Motor neuron (in vitro differentiated cells): ENCODE results near the gene SIL1. TPM values are rescaled to one million over a fixed set of nuclear protein-coding genes. Genes with fewer than 3 reads are reported as not detected.
"Not testable (repeated sequence)": the region's sequence is repeated elsewhere in the genome, so short reads cannot be mapped to it uniquely, and the experiment has no call there.

ENCODE experiments used
- ATAC-seq, 8 experiments: fragments of 200-7000 bp; cut with Tn5 transposase; replicated peaks in 6 of 8; 2 replicates each; pipeline ENCODE4 v1.8.0; 2021; ENCODE audit warnings: mild to moderate bottlenecking in 8 of 8, moderate library complexity in 8 of 8
- H3K27ac ChIP-seq, 2 donors: fragments of 250-450 bp; sonication (Bioruptor Pico); 2 replicates each; pipeline ENCODE4 v1.9.0; 2021; ENCODE audit warnings: antibody characterized with exemption in 2 of 2, mild to moderate bottlenecking in 2 of 2, moderate library complexity in 1 of 2
- H3K4me1 ChIP-seq, 2 donors: fragments of 250-450 bp; sonication (Bioruptor Pico); replicated peaks in 1 of 2; 2 replicates each; pipeline ENCODE4 v1.6.1; 2021; ENCODE audit warnings: antibody characterized with exemption in 2 of 2, mild to moderate bottlenecking in 2 of 2, moderate library complexity in 1 of 2
- H3K4me3 ChIP-seq, 5 donors: fragments of 250-450 bp; sonication (Bioruptor Pico); 2 replicates each; pipeline ENCODE4 v1.9.0; 2021; ENCODE audit warnings: antibody characterized with exemption in 5 of 5, mild to moderate bottlenecking in 5 of 5, moderate library complexity in 4 of 5
- WGBS, 10 experiments: fragments of 450-650 bp; shearing (Covaris generic); methylation state at CpG; one replicate each; pipeline ENCODE4 v1.0.0; 2022; 5-methylcytosine and 5-hydroxymethylcytosine counted together
- in situ Hi-C, 9 experiments: fragments of 400-800 bp; cut with MboI; loops; one replicate each; pipeline ENCODE4 v1.15.0; 2021; ENCODE audit warnings: low sequenced_read_pairs in 9 of 9, low pct_unique_long_range_greater_than_20kb in 2 of 9; ENCODE audit not compliant: unreplicated experiment in 9 of 9
- total RNA-seq, 8 experiments: library from RNA; unstranded; fragments of 300-600 nt; gene quantifications; 2 replicates each; pipeline versions ENCODE4 v1.2.3 to v1.2.4, GENCODE V29; 2022

Gene SIL1
- total RNA-seq, 8 experiments from 2014 or later: 16.4 to 196 (median 54.6) TPM

DNA sequence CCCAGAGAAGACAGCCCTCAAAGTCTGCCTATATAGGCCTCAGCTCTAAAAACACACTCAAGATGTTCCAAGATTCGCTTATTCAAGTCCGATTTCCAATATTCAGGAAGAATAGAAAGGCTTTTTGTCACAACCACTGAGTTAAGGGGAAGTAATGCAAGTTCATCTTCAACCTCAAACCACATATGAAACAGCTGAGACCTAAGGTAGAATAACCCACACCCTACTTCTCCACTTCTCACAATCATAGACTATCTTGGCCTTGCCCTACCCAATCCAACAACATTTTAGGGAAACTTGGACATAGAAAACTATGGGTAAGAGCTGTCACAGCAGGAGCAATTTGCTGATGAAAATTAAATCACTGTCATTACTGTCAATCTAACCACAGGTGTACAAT lies 171.0 kb downstream of the SIL1 start:
- Histone ChIP-seq H3K27ac (no peak overlapping the region), H3K4me3 (no peak overlapping the region), H3K4me1 (peaks cover 5% of the 10 kb centered on the region in 2 donors)
- in situ Hi-C loops: no loop called here
- no peak for ATAC-seq
- 80 to 100% (median 94%) methylated on average over 2 of the region's 2 CpGs; no CpG with 5 or more reads in 4 of the 10 experiments for WGBS, 10 experiments

DNA sequence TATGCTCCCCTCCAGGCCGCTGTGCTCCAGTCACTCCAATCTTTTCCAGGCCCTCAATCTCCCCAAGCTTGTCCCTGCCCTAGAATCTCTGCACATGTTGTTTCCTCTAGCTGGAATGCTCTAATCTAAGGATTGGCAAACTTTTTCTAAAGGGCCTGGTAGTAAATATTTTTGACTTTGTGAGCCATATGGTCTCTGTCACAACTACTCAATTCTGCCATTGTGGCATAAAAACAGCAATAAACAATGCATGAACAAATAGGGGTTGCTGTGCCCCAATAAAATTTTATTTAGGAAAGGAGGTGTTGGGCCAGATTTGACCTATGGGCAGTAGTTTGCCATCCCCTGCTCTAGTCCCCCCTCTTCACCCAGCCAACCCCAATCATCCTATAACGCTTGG lies 172.5 kb downstream of the SIL1 start:
- Histone ChIP-seq H3K4me3 (no peak overlapping the region), H3K4me1 (peaks cover 10% of the 10 kb centered on the region in 2 donors), H3K27ac (no peak overlapping the region)
- 50 to 100% (median 100%) methylated on average over 1 to 2 of the region's 2 CpGs; no CpG with 5 or more reads in 2 of the 10 experiments for WGBS, 10 experiments
- ATAC-seq: no peak
- in situ Hi-C loops: no loop called here

GRCh38 chr5:139023286-139023685 lies 174.9 kb downstream of the SIL1 start:
- 94 to 100% (median 100%) methylated on average over 1 to 5 of the region's 8 CpGs; no CpG with 5 or more reads in 6 of the 10 experiments for WGBS, 10 experiments
- H3K27ac ChIP-seq: no peak overlapping the region
- in situ Hi-C loops: no loop called here
- H3K4me3 ChIP-seq: no peak overlapping the region
- H3K4me1 ChIP-seq: peaks cover 10% of the 10 kb centered on the region in 2 donors
- ATAC-seq: no peak

- no peak overlapping the region for H3K27ac ChIP-seq
- 80 to 100% (median 100%) methylated on average over 1 of the region's 1 CpG; no CpG with 5 or more reads in 4 of the 10 experiments for WGBS, 10 experiments
- peaks cover 10% of the 10 kb centered on the region in 2 donors for H3K4me1 ChIP-seq
- in situ Hi-C loops: no loop called here
- no peak for ATAC-seq
- H3K4me3 ChIP-seq: no peak overlapping the region
Measured at GRCh38 chr5:139022528-139022927, 175.6 kb downstream of the SIL1 start.

GRCh38 chr5:139021346-139021745 lies 176.8 kb downstream of the SIL1 start:
- 80 to 100% (median 97%) methylated on average over 1 to 3 of the region's 3 CpGs; no CpG with 5 or more reads in 2 of the 10 experiments for WGBS, 10 experiments
- Histone ChIP-seq H3K4me3 (no peak overlapping the region), H3K27ac (no peak overlapping the region), H3K4me1 (peaks cover 10% of the 10 kb centered on the region in 2 donors)
- no peak for ATAC-seq
- in situ Hi-C loops: no loop called here

DNA sequence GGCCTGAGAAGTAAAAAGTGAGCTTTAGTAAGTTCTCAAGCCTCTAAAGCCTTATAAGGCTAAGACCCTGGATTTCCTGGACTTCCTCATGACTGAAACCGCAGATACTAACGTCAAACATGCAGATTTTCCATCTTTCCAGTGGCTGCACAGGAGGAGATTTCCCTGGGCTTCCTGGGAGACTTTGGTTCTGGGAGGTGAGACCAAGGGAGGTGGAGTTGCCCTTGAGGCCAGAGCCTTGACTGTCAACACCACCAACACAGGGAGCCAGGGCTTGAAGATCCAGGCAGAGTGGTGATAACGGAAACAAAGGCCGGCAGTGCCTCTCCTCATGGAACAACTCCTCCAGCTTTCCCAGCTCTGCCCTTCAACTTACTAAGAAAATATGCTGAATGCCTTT lies 178.3 kb downstream of the SIL1 start:
- WGBS, 10 experiments: 84 to 100% (median 93%) methylated on average over 2 to 4 of the region's 4 CpGs; no CpG with 5 or more reads in 4 of the 10 experiments
- Histone ChIP-seq H3K4me3 (no peak overlapping the region), H3K27ac (no peak overlapping the region), H3K4me1 (peaks cover 10% of the 10 kb centered on the region in 2 donors)
- ATAC-seq: no peak
- in situ Hi-C loops: no loop called here

GRCh38 chr5:139019211-139019610 lies 179.0 kb downstream of the SIL1 start:
- in situ Hi-C loops: no loop called here
- no peak for ATAC-seq
- WGBS, 10 experiments: 80 to 100% (median 97%) methylated on average over 1 to 3 of the region's 3 CpGs; no CpG with 5 or more reads in 3 of the 10 experiments
- Histone ChIP-seq H3K27ac (no peak overlapping the region), H3K4me1 (peaks cover 10% of the 10 kb centered on the region in 2 donors), H3K4me3 (no peak overlapping the region)

DNA sequence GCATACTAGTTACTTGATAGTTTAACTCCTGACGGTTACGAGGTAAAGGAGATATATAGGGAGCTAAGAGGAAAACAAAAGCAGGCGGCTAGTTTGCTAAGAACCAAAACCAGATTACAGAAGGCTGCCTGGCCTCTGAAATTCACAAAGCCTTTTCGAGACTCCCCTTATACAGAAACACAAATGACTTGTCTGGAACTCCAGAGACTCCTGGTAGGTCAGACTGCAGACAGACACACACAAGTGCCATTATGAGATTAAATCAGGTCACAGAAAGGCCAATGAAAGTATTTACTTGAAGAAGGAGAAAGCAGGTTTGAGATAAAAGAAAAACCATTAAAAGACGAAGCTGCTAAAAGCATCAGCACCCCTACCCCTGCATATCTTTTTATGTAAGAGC lies 180.5 kb downstream of the SIL1 start:
- H3K4me3 ChIP-seq: no peak overlapping the region
- ATAC-seq: no peak
- H3K4me1 ChIP-seq: peaks cover 10 to 18% of the 10 kb centered on the region in 2 donors
- in situ Hi-C loops: no loop called here
- H3K27ac ChIP-seq: no peak overlapping the region
- WGBS, 10 experiments: 60 to 100% (median 87%) methylated on average over 1 to 5 of the region's 5 CpGs

DNA sequence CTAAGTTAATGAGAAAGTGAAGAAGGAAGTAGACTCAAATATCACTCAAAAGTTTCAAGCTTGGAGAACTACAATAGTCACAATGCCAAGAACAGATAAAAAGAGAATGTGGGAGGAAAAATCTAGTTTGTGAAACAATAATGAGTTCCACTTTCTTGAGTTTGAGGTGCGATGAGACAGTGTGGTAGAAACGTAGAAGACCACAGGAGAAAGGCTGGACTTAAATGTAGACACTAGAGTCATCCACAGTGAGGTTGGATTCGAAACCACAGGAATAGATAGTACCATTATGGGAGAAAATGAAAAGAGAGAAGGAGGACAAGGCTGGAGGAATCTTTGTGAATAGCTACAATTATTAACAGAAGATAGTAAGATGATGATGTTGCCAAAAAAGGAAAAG lies 182.0 kb downstream of the SIL1 start:
- no peak for ATAC-seq
- H3K27ac ChIP-seq: no peak overlapping the region
- in situ Hi-C loops: no loop called here
- 68 to 100% (median 95%) methylated on average over 2 to 3 of the region's 3 CpGs for WGBS, 10 experiments
- H3K4me3 ChIP-seq: no peak overlapping the region
- H3K4me1 ChIP-seq: peaks cover 3 to 13% of the 10 kb centered on the region in 2 donors

DNA sequence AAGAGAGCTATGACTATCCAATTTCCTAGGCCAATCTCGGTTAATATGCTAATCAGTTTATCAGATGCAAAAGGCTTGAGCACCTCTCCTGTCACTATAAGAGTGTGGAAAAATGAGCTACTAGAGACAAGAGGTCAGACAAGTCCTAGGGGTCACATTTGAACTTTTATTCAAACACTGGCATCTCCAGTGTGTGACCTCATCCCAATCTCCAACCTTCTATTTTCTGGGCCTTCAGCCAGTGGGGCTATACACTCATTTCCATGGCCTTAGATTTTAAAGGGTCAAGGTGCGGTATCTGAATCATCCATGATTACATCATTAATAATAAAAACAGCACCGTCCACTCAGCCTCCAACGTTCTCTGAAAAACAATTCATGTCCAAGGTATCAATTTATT lies 183.4 kb downstream of the SIL1 start:
- in situ Hi-C loops: no loop called here
- 40 to 100% (median 78%) methylated on average over 1 to 4 of the region's 4 CpGs for WGBS, 10 experiments
- peak in 1 of 8 experiments; percentile 20 for ATAC-seq

DNA sequence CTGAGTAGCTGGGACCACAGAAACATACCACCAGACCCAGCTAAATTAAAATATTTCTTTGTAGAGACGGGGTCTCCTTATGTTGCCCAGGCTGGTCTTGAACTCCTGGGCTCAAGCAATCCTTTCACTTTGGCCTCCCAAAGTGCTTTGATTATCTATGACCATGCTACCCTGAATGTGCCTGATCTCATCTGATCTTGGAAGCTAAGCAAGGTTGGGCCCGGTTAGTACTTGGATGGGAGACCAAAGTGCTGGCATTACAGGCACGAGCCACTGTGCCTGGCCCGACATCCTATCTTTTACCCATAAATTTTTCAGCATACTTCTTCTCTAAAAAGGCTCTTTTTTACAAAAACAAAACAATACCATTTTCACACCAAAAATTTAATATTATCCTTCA lies 186.0 kb downstream of the SIL1 start:
- H3K4me3 ChIP-seq: no peak overlapping the region
- in situ Hi-C loops: no loop called here
- peaks cover 4 to 14% of the 10 kb centered on the region in 2 donors for H3K4me1 ChIP-seq
- no peak overlapping the region for H3K27ac ChIP-seq
- no peak for ATAC-seq
- 80 to 100% (median 100%) methylated on average over 1 to 4 of the region's 4 CpGs; no CpG with 5 or more reads in 2 of the 10 experiments for WGBS, 10 experiments

More for the DNA sequence above, 183.4 kb downstream of the SIL1 start:
- H3K4me1 ChIP-seq: peaks cover 4 to 14% of the 10 kb centered on the region in 2 donors
- no peak overlapping the region for H3K4me3 ChIP-seq
- H3K27ac ChIP-seq: no peak overlapping the region

- 40 to 100% (median 98%) methylated on average over 1 to 6 of the region's 25 CpGs; no CpG with 5 or more reads in 4 of the 10 experiments for WGBS, 10 experiments
- in situ Hi-C loops: not testable (repeated sequence)
Measured at GRCh38 chr5:139011156-139011555, 187.0 kb downstream of the SIL1 start.

GRCh38 chr5:139004374-139005307 lies 193.5 kb downstream of the SIL1 start:
- Histone ChIP-seq H3K4me1 (no peaks in the 10 kb centered on the region), H3K4me3 (no peak overlapping the region), H3K27ac (no peak overlapping the region)
- in situ Hi-C loops: no loop called here
- 55 to 96% (median 89%) methylated on average over 1 to 3 of the region's 3 CpGs; no CpG with 5 or more reads in 1 of the 10 experiments for WGBS, 10 experiments
- no peak for ATAC-seq

More at GRCh38 chr5:139011156-139011555, 187.0 kb downstream of the SIL1 start:
- Histone ChIP-seq H3K27ac (peak overlapping the region in 1 of 2 donors; percentile 59), H3K4me1 (peaks cover 4 to 14% of the 10 kb centered on the region in 2 donors), H3K4me3 (peak overlapping the region in 3 of 5 donors; percentile 12 to 25 (median 14))
- ATAC-seq: not testable (repeated sequence)
